ENCODE data around the gene THBS1.

GRCh38 chr15:39596358-39597051, 15.6 kb downstream of the THBS1 start:
- TF ChIP-seq EGR1 (IDR thresholded peaks at IDR 0.05): no peak
- no peak for TF ChIP-seq CEBPB (IDR thresholded peaks at IDR 0.05)
- no peak for TF ChIP-seq RAD21 (IDR thresholded peaks at IDR 0.05; ENCODE audit: low read depth)
- TF ChIP-seq MAX (IDR thresholded peaks at IDR 0.05): no peak
- no peak for TF ChIP-seq TAF1 (IDR thresholded peaks at IDR 0.05; ENCODE audit: low read depth)
- TF ChIP-seq EP300 (IDR thresholded peaks at IDR 0.05; ENCODE audit: borderline replicate concordance): no peak
- TF ChIP-seq TEAD4 (IDR thresholded peaks at IDR 0.05): no peak
- no peak for TF ChIP-seq FOXM1 (IDR thresholded peaks at IDR 0.05; ENCODE audit: borderline replicate concordance, low read depth)
- TF ChIP-seq REST (IDR thresholded peaks at IDR 0.05; ENCODE audit: low read depth): no peak

All from Ishikawa (cell line).